ENCODE measurements around the gene TGIF2. TPM values are rescaled to one million over a fixed set of nuclear protein-coding genes. Genes with fewer than 3 reads are reported as not detected.

The TGIF2 gene
- total RNA-seq, 1 experiment from 2014 or later: 71.1 TPM

DNA sequence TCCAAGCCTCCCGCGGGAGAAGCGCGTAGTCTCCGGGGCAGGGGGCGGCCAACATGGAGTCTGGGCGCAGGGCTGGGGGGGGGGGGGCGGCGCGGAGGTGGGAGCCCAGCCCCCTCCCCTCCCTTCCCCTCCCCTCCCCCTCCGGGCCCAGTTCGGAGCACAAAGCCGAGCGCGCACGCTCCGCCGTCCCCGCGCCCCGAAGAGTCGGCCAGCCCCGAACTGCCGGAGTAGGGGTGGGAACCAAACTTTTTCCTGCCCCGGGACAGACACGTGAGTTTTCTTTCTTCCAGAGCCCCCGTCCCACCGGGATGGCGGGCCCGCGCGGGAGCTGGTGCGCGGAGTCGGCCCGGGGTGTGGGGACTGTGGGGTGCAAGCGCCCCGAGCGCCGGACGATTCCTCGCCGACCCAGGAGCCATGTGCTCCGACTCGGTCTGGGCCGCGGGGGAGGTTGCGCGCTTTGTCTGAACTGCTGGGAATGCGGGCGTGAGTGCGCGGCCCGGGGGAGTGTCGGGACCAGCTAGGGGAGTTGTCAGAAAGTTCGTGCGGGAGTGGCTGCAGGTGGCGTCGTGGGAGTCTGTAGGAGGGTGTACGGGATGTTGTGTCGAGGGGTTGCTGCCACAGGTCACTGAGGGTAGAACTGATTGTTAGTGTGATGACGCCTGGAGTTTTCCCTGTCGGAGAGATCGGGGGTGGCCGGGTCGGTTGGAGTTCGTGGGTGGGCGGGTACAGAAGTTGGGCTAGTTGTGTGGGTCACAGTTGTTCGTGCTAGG is 1.2 kb downstream of the TGIF2 start:
- peak; percentile 1; the same call in 1 of the 2 replicates for ATAC-seq
- ChIA-PET POLR2A (interaction anchor here (0.7 to 5.8 kb wide), 6 partner anchors 10 to 103 kb away, joined by 3 to 54 read pairs (median 4); partner anchors contain the start of gene RAB5IF), CTCF (interaction anchor here (1.1 to 3.5 kb wide), 6 partner anchors 11 to 31 kb away, joined by 3 to 32 read pairs (median 10); partner anchors contain the start of gene RAB5IF)
- Mint-ChIP-seq H3K27me3 (ENCODE audit: low read depth) (no peaks in the 10 kb centered on the region), H3K36me3 (peaks cover 14% of the 10 kb centered on the region), H3K9me3 (no peaks in the 10 kb centered on the region), H3K4me3 (peak overlapping the region; percentile 86), H3K27ac (peak overlapping the region; percentile 51), H3K4me1 (peaks cover 52% of the 10 kb centered on the region)
- peak; percentile 67 for DNase-seq (ENCODE audit: low spot score)
- TF ChIP-seq SOX15 (CRISPR knock-in tag; IDR thresholded peaks at IDR 0.05) (no peak), GTF2I (CRISPR knock-in tag; conservative IDR thresholded peaks at IDR 0.05) (no peak), NFYB (CRISPR knock-in tag; conservative IDR thresholded peaks at IDR 0.05; ENCODE audit: low read depth) (0 out of 2 replicates have a peak, but pooled peaks have one; percentile 20), SP1 (CRISPR knock-in tag; conservative IDR thresholded peaks at IDR 0.05) (no peak; the same call in none of the 2 replicates), ESRRA (CRISPR knock-in tag; IDR thresholded peaks at IDR 0.05; ENCODE audit: borderline replicate concordance) (no peak), TEAD1 (CRISPR knock-in tag; IDR thresholded peaks at IDR 0.05) (no peak), TEAD4 (CRISPR knock-in tag; IDR thresholded peaks at IDR 0.05) (no peak), ZNF671 (CRISPR knock-in tag; IDR thresholded peaks at IDR 0.05) (no peak), ZBTB21 (CRISPR knock-in tag; IDR thresholded peaks at IDR 0.05; ENCODE audit: borderline replicate concordance) (peak; percentile 39; the same call in 1 of the 2 replicates), HMGA2 (CRISPR knock-in tag; IDR thresholded peaks at IDR 0.05) (no peak), NR3C1 (CRISPR knock-in tag; conservative IDR thresholded peaks at IDR 0.05; ENCODE audit: low read depth) (no peak), CREB1 (CRISPR knock-in tag; IDR thresholded peaks at IDR 0.05) (no peak), TP53 (CRISPR knock-in tag; IDR thresholded peaks at IDR 0.05) (no peak), JAZF1 (CRISPR knock-in tag; IDR thresholded peaks at IDR 0.05) (no peak)
- TF ChIP-seq, protein P1, sequence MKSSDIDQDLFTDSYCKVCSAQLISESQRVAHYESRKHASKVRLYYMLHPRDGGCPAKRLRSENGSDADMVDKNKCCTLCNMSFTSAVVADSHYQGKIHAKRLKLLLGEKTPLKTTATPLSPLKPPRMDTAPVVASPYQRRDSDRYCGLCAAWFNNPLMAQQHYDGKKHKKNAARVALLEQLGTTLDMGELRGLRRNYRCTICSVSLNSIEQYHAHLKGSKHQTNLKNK (CRISPR knock-in tag; IDR thresholded peaks at IDR 0.05): no peak
- TF ChIP-seq, protein P2, sequence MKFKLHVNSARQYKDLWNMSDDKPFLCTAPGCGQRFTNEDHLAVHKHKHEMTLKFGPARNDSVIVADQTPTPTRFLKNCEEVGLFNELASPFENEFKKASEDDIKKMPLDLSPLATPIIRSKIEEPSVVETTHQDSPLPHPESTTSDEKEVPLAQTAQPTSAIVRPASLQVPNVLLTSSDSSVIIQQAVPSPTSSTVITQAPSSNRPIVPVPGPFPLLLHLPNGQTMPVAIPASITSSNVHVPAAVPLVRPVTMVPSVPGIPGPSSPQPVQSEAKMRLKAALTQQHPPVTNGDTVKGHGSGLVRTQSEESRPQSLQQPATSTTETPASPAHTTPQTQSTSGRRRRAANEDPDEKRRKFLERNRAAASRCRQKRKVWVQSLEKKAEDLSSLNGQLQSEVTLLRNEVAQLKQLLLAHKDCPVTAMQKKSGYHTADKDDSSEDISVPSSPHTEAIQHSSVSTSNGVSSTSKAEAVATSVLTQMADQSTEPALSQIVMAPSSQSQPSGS (CRISPR knock-in tag; IDR thresholded peaks at IDR 0.05; ENCODE audit: borderline replicate concordance, low read depth): no peak
- TF ChIP-seq, protein P3, sequence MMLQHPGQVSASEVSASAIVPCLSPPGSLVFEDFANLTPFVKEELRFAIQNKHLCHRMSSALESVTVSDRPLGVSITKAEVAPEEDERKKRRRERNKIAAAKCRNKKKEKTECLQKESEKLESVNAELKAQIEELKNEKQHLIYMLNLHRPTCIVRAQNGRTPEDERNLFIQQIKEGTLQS (CRISPR knock-in tag; conservative IDR thresholded peaks at IDR 0.05): no peak
- TF ChIP-seq, protein P4, sequence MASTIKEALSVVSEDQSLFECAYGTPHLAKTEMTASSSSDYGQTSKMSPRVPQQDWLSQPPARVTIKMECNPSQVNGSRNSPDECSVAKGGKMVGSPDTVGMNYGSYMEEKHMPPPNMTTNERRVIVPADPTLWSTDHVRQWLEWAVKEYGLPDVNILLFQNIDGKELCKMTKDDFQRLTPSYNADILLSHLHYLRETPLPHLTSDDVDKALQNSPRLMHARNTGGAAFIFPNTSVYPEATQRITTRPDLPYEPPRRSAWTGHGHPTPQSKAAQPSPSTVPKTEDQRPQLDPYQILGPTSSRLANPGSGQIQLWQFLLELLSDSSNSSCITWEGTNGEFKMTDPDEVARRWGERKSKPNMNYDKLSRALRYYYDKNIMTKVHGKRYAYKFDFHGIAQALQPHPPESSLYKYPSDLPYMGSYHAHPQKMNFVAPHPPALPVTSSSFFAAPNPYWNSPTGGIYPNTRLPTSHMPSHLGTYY (CRISPR knock-in tag; IDR thresholded peaks at IDR 0.05): no peak
- TF ChIP-seq, protein P5, sequence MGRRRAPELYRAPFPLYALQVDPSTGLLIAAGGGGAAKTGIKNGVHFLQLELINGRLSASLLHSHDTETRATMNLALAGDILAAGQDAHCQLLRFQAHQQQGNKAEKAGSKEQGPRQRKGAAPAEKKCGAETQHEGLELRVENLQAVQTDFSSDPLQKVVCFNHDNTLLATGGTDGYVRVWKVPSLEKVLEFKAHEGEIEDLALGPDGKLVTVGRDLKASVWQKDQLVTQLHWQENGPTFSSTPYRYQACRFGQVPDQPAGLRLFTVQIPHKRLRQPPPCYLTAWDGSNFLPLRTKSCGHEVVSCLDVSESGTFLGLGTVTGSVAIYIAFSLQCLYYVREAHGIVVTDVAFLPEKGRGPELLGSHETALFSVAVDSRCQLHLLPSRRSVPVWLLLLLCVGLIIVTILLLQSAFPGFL (CRISPR knock-in tag; IDR thresholded peaks at IDR 0.05; ENCODE audit: borderline replicate concordance): no peak
- TF ChIP-seq, protein P6, sequence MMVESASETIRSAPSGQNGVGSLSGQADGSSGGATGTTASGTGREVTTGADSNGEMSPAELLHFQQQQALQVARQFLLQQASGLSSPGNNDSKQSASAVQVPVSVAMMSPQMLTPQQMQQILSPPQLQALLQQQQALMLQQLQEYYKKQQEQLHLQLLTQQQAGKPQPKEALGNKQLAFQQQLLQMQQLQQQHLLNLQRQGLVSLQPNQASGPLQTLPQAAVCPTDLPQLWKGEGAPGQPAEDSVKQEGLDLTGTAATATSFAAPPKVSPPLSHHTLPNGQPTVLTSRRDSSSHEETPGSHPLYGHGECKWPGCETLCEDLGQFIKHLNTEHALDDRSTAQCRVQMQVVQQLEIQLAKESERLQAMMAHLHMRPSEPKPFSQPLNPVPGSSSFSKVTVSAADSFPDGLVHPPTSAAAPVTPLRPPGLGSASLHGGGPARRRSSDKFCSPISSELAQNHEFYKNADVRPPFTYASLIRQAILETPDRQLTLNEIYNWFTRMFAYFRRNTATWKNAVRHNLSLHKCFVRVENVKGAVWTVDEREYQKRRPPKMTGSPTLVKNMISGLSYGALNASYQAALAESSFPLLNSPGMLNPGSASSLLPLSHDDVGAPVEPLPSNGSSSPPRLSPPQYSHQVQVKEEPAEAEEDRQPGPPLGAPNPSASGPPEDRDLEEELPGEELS (CRISPR knock-in tag; IDR thresholded peaks at IDR 0.05): peak; percentile 57; the same call in 1 of the 2 replicates
- TF ChIP-seq, protein P7, sequence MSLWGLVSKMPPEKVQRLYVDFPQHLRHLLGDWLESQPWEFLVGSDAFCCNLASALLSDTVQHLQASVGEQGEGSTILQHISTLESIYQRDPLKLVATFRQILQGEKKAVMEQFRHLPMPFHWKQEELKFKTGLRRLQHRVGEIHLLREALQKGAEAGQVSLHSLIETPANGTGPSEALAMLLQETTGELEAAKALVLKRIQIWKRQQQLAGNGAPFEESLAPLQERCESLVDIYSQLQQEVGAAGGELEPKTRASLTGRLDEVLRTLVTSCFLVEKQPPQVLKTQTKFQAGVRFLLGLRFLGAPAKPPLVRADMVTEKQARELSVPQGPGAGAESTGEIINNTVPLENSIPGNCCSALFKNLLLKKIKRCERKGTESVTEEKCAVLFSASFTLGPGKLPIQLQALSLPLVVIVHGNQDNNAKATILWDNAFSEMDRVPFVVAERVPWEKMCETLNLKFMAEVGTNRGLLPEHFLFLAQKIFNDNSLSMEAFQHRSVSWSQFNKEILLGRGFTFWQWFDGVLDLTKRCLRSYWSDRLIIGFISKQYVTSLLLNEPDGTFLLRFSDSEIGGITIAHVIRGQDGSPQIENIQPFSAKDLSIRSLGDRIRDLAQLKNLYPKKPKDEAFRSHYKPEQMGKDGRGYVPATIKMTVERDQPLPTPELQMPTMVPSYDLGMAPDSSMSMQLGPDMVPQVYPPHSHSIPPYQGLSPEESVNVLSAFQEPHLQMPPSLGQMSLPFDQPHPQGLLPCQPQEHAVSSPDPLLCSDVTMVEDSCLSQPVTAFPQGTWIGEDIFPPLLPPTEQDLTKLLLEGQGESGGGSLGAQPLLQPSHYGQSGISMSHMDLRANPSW (CRISPR knock-in tag; conservative IDR thresholded peaks at IDR 0.05; ENCODE audit: low read depth): no peak
- TF ChIP-seq, protein P8, sequence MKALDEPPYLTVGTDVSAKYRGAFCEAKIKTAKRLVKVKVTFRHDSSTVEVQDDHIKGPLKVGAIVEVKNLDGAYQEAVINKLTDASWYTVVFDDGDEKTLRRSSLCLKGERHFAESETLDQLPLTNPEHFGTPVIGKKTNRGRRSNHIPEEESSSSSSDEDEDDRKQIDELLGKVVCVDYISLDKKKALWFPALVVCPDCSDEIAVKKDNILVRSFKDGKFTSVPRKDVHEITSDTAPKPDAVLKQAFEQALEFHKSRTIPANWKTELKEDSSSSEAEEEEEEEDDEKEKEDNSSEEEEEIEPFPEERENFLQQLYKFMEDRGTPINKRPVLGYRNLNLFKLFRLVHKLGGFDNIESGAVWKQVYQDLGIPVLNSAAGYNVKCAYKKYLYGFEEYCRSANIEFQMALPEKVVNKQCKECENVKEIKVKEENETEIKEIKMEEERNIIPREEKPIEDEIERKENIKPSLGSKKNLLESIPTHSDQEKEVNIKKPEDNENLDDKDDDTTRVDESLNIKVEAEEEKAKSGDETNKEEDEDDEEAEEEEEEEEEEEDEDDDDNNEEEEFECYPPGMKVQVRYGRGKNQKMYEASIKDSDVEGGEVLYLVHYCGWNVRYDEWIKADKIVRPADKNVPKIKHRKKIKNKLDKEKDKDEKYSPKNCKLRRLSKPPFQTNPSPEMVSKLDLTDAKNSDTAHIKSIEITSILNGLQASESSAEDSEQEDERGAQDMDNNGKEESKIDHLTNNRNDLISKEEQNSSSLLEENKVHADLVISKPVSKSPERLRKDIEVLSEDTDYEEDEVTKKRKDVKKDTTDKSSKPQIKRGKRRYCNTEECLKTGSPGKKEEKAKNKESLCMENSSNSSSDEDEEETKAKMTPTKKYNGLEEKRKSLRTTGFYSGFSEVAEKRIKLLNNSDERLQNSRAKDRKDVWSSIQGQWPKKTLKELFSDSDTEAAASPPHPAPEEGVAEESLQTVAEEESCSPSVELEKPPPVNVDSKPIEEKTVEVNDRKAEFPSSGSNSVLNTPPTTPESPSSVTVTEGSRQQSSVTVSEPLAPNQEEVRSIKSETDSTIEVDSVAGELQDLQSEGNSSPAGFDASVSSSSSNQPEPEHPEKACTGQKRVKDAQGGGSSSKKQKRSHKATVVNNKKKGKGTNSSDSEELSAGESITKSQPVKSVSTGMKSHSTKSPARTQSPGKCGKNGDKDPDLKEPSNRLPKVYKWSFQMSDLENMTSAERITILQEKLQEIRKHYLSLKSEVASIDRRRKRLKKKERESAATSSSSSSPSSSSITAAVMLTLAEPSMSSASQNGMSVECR (CRISPR knock-in tag; IDR thresholded peaks at IDR 0.05; ENCODE audit: borderline replicate concordance): no peak; the same call in 1 of the 2 replicates
